ENCODE results near the gene GPRIN1.
A peak's percentile ranks its signal among the peaks of the same experiment; 100 is the strongest.

The GPRIN1 gene

GRCh38 chr5:176609724-176610434 lies at the start of gene GPRIN1:
TSS of gene GPRIN1 (minus strand) at chr5:176610156. CDS start at chr5:176599834, 10,322 bp downstream.
- DNase-seq (ENCODE audit: low read depth): no peak

- DNase-seq (ENCODE audit: low read depth): no peak
These were observed 49.5 kb upstream of the GPRIN1 start for GRCh38 chr5:176659512-176659839.

GRCh38 chr5:176658817-176659511 lies 49.0 kb upstream of the GPRIN1 start:
- DNase-seq (ENCODE audit: low read depth): no peak

GRCh38 chr5:176658007-176658599 lies 48.1 kb upstream of the GPRIN1 start:
- DNase-seq (ENCODE audit: low read depth): no peak

GRCh38 chr5:176656467-176656990 lies 46.6 kb upstream of the GPRIN1 start:
- no peak for DNase-seq (ENCODE audit: low read depth)

GRCh38 chr5:176654856-176655255 lies 44.9 kb upstream of the GPRIN1 start:
- no peak for DNase-seq (ENCODE audit: low read depth)

GRCh38 chr5:176653401-176654385 lies 43.7 kb upstream of the GPRIN1 start:
- no peak for DNase-seq (ENCODE audit: low read depth)

- no peak for DNase-seq (ENCODE audit: low read depth)
These were observed 42.2 kb upstream of the GPRIN1 start for GRCh38 chr5:176652136-176652535.

- DNase-seq (ENCODE audit: low read depth): no peak
These were observed 41.6 kb upstream of the GPRIN1 start for GRCh38 chr5:176651472-176651980.

- DNase-seq (ENCODE audit: low read depth): no peak
These were observed 40.5 kb upstream of the GPRIN1 start for GRCh38 chr5:176650354-176650884.

GRCh38 chr5:176648474-176649194 lies 38.7 kb upstream of the GPRIN1 start:
- no peak for DNase-seq (ENCODE audit: low read depth)

- no peak for DNase-seq (ENCODE audit: low read depth)
These were observed 38.0 kb upstream of the GPRIN1 start for GRCh38 chr5:176647843-176648473.

GRCh38 chr5:176647030-176647842 lies 37.3 kb upstream of the GPRIN1 start, which contains the start of gene TSPAN17:
TSS of gene TSPAN17 (plus strand) at chr5:176647484. CDS start at chr5:176647616, 132 bp downstream.
- DNase-seq (ENCODE audit: low read depth): peak; percentile 79

- DNase-seq (ENCODE audit: low read depth): no peak
These were observed 36.7 kb upstream of the GPRIN1 start for GRCh38 chr5:176646707-176647029.

GRCh38 chr5:176646049-176646706 lies 36.2 kb upstream of the GPRIN1 start:
- DNase-seq (ENCODE audit: low read depth): no peak

GRCh38 chr5:176644878-176645670 lies 35.1 kb upstream of the GPRIN1 start:
- no peak for DNase-seq (ENCODE audit: low read depth)

- no peak for DNase-seq (ENCODE audit: low read depth)
These were observed 34.3 kb upstream of the GPRIN1 start for GRCh38 chr5:176644294-176644693.
